GM23248 (cell line): ENCODE results near the gene PLA2R1. TPM values are rescaled to one million over a fixed set of nuclear protein-coding genes. Genes with fewer than 3 reads are reported as not detected.
A peak's percentile ranks its signal among the peaks of the same experiment; 100 is the strongest.

ENCODE experiments used
- DNase-seq: peaks from one replicate; pipeline ENCODE4 v3.0.0-alpha.2; 2015
- H2AFZ ChIP-seq: fragments of 200-600 bp; sonication (generic); 2 replicates; pipeline ENCODE4 v1.6.1; 2016; ENCODE audit warnings: antibody characterized with exemption
- H3F3A ChIP-seq: fragments of 200-600 bp; sonication (generic); 2 replicates; pipeline ENCODE4 v1.6.1; 2016; ENCODE audit warnings: mild to moderate bottlenecking, antibody characterized with exemption, mixed run types; ENCODE audit not compliant: insufficient read depth
- H3K27ac ChIP-seq: fragments of 200-600 bp; sonication (generic); 2 replicates; pipeline ENCODE4 v1.5.1; 2016; ENCODE audit warnings: mild to moderate bottlenecking
- H3K27me3 ChIP-seq: fragments of 200-600 bp; sonication (generic); replicated peaks from 2 replicates; pipeline ENCODE4 v1.6.1; 2016; ENCODE audit warnings: mild to moderate bottlenecking; ENCODE audit not compliant: insufficient read depth
- H3K36me3 ChIP-seq: fragments of 200-600 bp; sonication (generic); 2 replicates; pipeline ENCODE4 v1.6.1; 2016; ENCODE audit warnings: low read depth, mild to moderate bottlenecking
- H3K4me1 ChIP-seq: fragments of 200-600 bp; sonication (generic); 2 replicates; pipeline ENCODE4 v1.6.1; 2016; ENCODE audit warnings: mild to moderate bottlenecking; ENCODE audit not compliant: insufficient read depth
- H3K4me2 ChIP-seq: fragments of 200-600 bp; sonication (generic); one replicate; pipeline ENCODE4 v1.6.1; 2016; ENCODE audit warnings: mild to moderate bottlenecking; ENCODE audit not compliant: unreplicated experiment
- H3K4me3 ChIP-seq: fragments of 200-600 bp; sonication (generic); 2 replicates; pipeline ENCODE4 v1.5.1; 2016; ENCODE audit warnings: mild to moderate bottlenecking
- H3K79me2 ChIP-seq: fragments of 200-600 bp; sonication (generic); 2 replicates; pipeline ENCODE4 v1.6.1; 2016; ENCODE audit warnings: mild to moderate bottlenecking; ENCODE audit not compliant: insufficient read depth
- H3K9ac ChIP-seq: fragments of 200-600 bp; sonication (generic); 2 replicates; pipeline ENCODE4 v1.6.1; 2016; ENCODE audit warnings: mild to moderate bottlenecking
- H3K9me2 ChIP-seq: fragments of 200-600 bp; sonication (generic); 2 replicates; pipeline ENCODE4 v1.6.1; 2016; ENCODE audit warnings: mixed run types, mild to moderate bottlenecking, moderate library complexity; ENCODE audit not compliant: insufficient read depth
- H3K9me3 ChIP-seq: fragments of 200-600 bp; sonication (generic); one replicate; pipeline ENCODE4 v1.6.1; 2017; ENCODE audit warnings: low read depth
- H4K20me1 ChIP-seq: fragments of 200-600 bp; sonication (generic); 2 replicates; pipeline ENCODE4 v1.6.0; 2016; ENCODE audit not compliant: insufficient read depth
- EZH2 ChIP-seq: fragments of 200-600 bp; sonication (generic); IDR thresholded peaks from 2 replicates; pipeline ENCODE4 v1.6.1; 2018; ENCODE audit warnings: antibody characterized with exemption, mild to moderate bottlenecking; ENCODE audit not compliant: insufficient read depth, poor library complexity, severe bottlenecking
- EZH2phosphoT487 ChIP-seq: fragments of 200-600 bp; sonication (generic); IDR thresholded peaks from 2 replicates; pipeline ENCODE4 v1.6.1; 2018; ENCODE audit warnings: antibody characterized with exemption, moderate library complexity, mild to moderate bottlenecking, low read depth; ENCODE audit not compliant: insufficient read depth
- WGBS, 2 experiments: methylation state at CpG; one replicate each; pipeline ENCODE4 v1.1.6; 2015 to 2017; ENCODE audit warnings: low lambda C conversion rate in 2 of 2, low coverage in 1 of 2; ENCODE audit errors: missing lambda C conversion rate in 2 of 2; 5-methylcytosine and 5-hydroxymethylcytosine counted together
- in situ Hi-C: fragments of 300-500 bp; cut with MboI; formaldehyde crosslinking; loops from 2 replicates; pipeline ENCODE4 v1.15.0; 2020
- polyA plus RNA-seq: library from polyadenylated mRNA; unstranded; fragments of >200 nt; fragmentation: Nextera tagmentation; extraction: Ambion mirVana; gene quantifications from 2 replicates; pipeline ENCODE4 v1.2.1, GENCODE V29; 2016
- total RNA-seq: library from RNA; depleted of rRNA; stranded (reverse); fragments of >200 nt; shearing (Covaris generic); gene quantifications from 2 replicates; pipeline ENCODE4 v1.2.3, GENCODE V29; 2014

The PLA2R1 gene
- total and polyA plus RNA-seq, 2 experiments from 2014 or later: 8.9 to 16.0 TPM

DNA sequence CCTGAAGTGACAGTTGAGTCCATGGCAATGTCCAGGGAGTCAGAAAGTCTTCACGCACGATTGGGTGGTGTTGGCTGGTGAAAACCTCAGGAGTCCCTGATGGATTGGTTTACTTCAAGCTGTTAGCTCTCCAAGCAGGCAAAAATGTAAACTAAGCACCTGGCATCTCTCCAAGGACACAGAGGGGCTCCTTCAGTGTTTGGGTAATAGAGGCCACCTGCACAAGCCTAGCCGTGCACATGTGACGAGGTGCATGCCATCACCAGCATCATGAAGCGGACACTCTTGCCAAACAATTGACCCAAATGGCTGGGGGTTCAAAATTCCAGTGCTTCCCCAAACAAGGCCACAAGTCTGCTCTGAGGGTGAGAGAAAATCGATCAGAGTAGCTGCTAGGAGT is 159.7 kb downstream of the PLA2R1 start:
- H3K36me3 ChIP-seq: no peaks in the 10 kb centered on the region
- 92 to 95% methylated on average over 6 of the region's 6 CpGs for WGBS, 2 experiments
- no peaks in the 10 kb centered on the region for H3K27me3 ChIP-seq
- H3K79me2 ChIP-seq: no peaks in the 10 kb centered on the region
- no peak overlapping the region for H3K27ac ChIP-seq
- no peak overlapping the region for H3K4me3 ChIP-seq
- H3K9me2 ChIP-seq: no peaks in the 10 kb centered on the region
- no peaks in the 10 kb centered on the region for H3K9me3 ChIP-seq
- DNase-seq: no peak
- H2AFZ ChIP-seq: peak overlapping the region; percentile 95; the same call in 1 of the 2 replicates
- no peak overlapping the region for H3K9ac ChIP-seq
- in situ Hi-C loops: no loop called here
- TF ChIP-seq EZH2phosphoT487: no peak
- no peak for TF ChIP-seq EZH2
- no peaks in the 10 kb centered on the region for H4K20me1 ChIP-seq
- H3K4me1 ChIP-seq: no peaks in the 10 kb centered on the region
- no peak overlapping the region for H3K4me2 ChIP-seq
- 0 out of 2 replicates have a peak, but pooled peaks cover 5% of the 10 kb centered on the region for H3F3A ChIP-seq

DNA sequence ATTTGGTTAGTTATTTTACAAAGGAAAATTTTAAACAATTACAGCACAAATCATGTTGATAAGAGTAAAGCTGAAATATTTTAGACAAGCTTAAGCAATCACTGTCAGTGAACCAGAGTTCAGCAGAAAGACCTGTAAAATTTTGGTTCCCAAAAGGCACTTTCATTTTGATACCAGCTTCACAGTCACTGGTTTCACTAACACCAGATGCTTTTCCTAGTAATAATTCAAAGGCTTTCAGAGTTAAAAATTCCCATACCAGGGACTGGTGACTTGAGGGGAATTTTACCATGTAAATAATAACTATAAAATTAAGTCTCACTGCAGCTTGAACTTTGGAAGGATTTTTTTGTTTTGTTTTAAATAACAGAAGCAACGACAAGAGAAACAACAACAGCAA is 162.1 kb downstream of the PLA2R1 start:
- DNase-seq: no peak
- Histone ChIP-seq H3K27me3 (no peaks in the 10 kb centered on the region), H2AFZ (no peak overlapping the region), H3K9me2 (no peaks in the 10 kb centered on the region), H3K4me2 (no peak overlapping the region), H3K79me2 (no peaks in the 10 kb centered on the region), H3K27ac (no peak overlapping the region), H3F3A (peaks cover 8% of the 10 kb centered on the region), H3K4me1 (no peaks in the 10 kb centered on the region), H3K36me3 (no peaks in the 10 kb centered on the region), H3K4me3 (no peak overlapping the region), H4K20me1 (no peaks in the 10 kb centered on the region), H3K9ac (no peak overlapping the region), H3K9me3 (no peaks in the 10 kb centered on the region)
- 88 to 93% methylated on average over 1 of the region's 1 CpG for WGBS, 2 experiments
- in situ Hi-C loops: no loop called here
- TF ChIP-seq EZH2phosphoT487 (no peak), EZH2 (no peak)

DNA sequence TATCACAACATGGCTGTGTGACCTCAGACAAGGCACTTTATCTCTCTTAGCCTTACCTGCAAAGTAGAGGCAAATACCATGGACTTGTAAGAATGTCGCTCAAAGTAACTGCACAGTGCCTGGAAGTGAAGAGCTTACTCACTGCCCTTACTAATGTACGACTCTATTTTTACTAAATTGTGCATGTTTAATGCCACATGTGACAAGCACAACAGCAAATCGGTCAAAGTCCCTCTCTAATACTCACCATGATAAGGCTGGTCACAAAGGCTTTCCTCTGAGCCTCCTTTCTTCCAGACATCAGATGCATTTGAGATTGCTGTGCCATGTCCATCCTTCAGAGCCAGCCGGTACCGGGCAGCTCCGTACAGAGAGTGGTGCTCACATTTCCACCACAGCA is 164.0 kb downstream of the PLA2R1 start:
- WGBS, 2 experiments: 95 to 97% methylated on average over 6 of the region's 6 CpGs
- Histone ChIP-seq H3K79me2 (no peaks in the 10 kb centered on the region), H3K4me2 (no peak overlapping the region), H3F3A (peaks cover 10% of the 10 kb centered on the region), H3K9ac (no peak overlapping the region), H3K9me2 (no peaks in the 10 kb centered on the region), H3K4me1 (no peaks in the 10 kb centered on the region), H3K4me3 (no peak overlapping the region), H4K20me1 (no peaks in the 10 kb centered on the region), H3K27ac (no peak overlapping the region), H3K9me3 (no peaks in the 10 kb centered on the region), H3K36me3 (no peaks in the 10 kb centered on the region), H3K27me3 (no peaks in the 10 kb centered on the region), H2AFZ (no peak overlapping the region)
- DNase-seq: no peak
- TF ChIP-seq EZH2phosphoT487: no peak
- no peak for TF ChIP-seq EZH2
- in situ Hi-C loops: no loop called here

DNA sequence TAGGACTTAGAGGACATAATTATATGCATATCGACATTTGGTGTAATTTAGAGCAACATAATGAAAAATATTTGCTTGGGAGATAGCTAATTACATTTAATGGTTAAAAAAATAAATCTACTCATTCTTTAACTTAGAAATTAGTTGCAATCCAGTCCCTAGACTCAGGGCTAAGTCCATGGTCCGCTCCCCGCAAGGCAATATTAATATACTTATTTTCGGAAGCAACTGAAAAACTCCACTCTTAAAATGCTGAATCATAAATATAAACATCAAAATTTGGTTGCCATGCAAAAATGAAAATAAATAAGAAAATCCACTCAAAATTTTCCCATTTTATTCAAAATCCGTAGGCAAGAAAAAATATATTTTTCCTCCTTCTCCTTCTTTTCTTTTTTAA is 164.7 kb downstream of the PLA2R1 start:
- Histone ChIP-seq H3K79me2 (no peaks in the 10 kb centered on the region), H3F3A (peaks cover 7% of the 10 kb centered on the region), H3K27me3 (no peaks in the 10 kb centered on the region), H4K20me1 (no peaks in the 10 kb centered on the region), H3K36me3 (no peaks in the 10 kb centered on the region), H3K4me2 (no peak overlapping the region), H2AFZ (no peak overlapping the region), H3K4me3 (no peak overlapping the region), H3K9ac (no peak overlapping the region), H3K9me3 (no peaks in the 10 kb centered on the region), H3K4me1 (no peaks in the 10 kb centered on the region), H3K27ac (no peak overlapping the region), H3K9me2 (no peaks in the 10 kb centered on the region)
- no peak for DNase-seq
- no peak for TF ChIP-seq EZH2
- 76 to 81% methylated on average over 5 of the region's 5 CpGs for WGBS, 2 experiments
- in situ Hi-C loops: no loop called here

DNA sequence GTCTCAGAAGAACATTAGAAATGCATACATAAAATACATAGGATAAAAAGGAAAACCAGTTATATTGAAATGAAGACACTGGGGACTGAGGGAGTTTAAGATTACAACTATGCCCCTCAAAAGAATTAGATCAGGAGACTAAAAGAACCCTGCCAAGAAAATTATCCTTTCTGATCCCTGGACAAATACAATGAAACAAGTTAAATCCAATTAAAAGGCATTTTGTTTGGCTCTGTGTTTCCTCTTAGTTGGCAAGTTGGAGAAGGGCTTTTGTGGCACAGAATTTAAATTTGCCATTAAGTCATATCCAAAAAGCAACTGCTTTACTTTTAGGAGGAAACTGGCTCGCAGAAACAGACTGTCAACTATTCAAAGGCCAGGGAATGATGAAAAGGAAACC is 165.3 kb downstream of the PLA2R1 start:
- no peak for TF ChIP-seq EZH2phosphoT487
- TF ChIP-seq EZH2: no peak
- no peaks in the 10 kb centered on the region for H3K79me2 ChIP-seq
- in situ Hi-C loops: no loop called here
- WGBS, 2 experiments: 77 to 79% methylated on average over 1 of the region's 1 CpG
- no peak overlapping the region for H3K9ac ChIP-seq
- no peak for DNase-seq
- H3K9me2 ChIP-seq: no peaks in the 10 kb centered on the region
- H3K4me3 ChIP-seq: no peak overlapping the region
- no peaks in the 10 kb centered on the region for H3K36me3 ChIP-seq
- H3K27me3 ChIP-seq: no peaks in the 10 kb centered on the region
- H3K9me3 ChIP-seq: no peaks in the 10 kb centered on the region
- H3K4me2 ChIP-seq: no peak overlapping the region
- no peaks in the 10 kb centered on the region for H4K20me1 ChIP-seq
- H3K4me1 ChIP-seq: peaks cover 3% of the 10 kb centered on the region; the same call in 1 of the 2 replicates
- H2AFZ ChIP-seq: no peak overlapping the region
- H3F3A ChIP-seq: peaks cover 7% of the 10 kb centered on the region
- no peak overlapping the region for H3K27ac ChIP-seq
